Activated CD4-positive, alpha-beta T cell treated with anti-CD3 and anti-CD28 coated beads, Interleukin-2, amount 10 ng/mL, durations not matched to agents 24 days and 14 days (primary cell): Measurements from ENCODE around the gene NCSTN. TPM values are rescaled to one million over a fixed set of nuclear protein-coding genes. Genes with fewer than 3 reads are reported as not detected.

Experiments used
- DNase-seq: peaks from one replicate; pipeline ENCODE4 v3.0.0; 2022
- H3K27ac Mint-ChIP-seq: one replicate; pipeline ENCODE4 v1.8.0; 2022; ENCODE audit warnings: mild to moderate bottlenecking, mixed read lengths
- H3K27me3 Mint-ChIP-seq: one replicate; pipeline ENCODE4 v1.8.0; 2022; ENCODE audit warnings: mixed read lengths
- H3K36me3 Mint-ChIP-seq: one replicate; pipeline ENCODE4 v1.8.0; 2022; ENCODE audit warnings: low read depth, mild to moderate bottlenecking, mixed read lengths
- H3K4me1 Mint-ChIP-seq: one replicate; pipeline ENCODE4 v1.8.0; 2021; ENCODE audit warnings: mixed read lengths
- H3K4me3 Mint-ChIP-seq: one replicate; pipeline ENCODE4 v1.8.0; 2022; ENCODE audit warnings: mild to moderate bottlenecking, moderate library complexity, mixed read lengths
- H3K9me3 Mint-ChIP-seq: one replicate; pipeline ENCODE4 v1.8.0; 2021; ENCODE audit warnings: mixed read lengths
- intact Hi-C: fragments of 100-400 bp; cut with micrococcal nuclease; formaldehyde crosslinking; loops from one replicate; pipeline ENCODE4 v1.15.1; 2023
- total RNA-seq: library from RNA; stranded (reverse); gene quantifications from 2 replicates; pipeline ENCODE4 v1.2.3, GENCODE V29; 2022

The NCSTN gene
- total RNA-seq, 1 donor from 2014 or later = 73.6 TPM

GRCh38 chr1:160359559-160360226, 16.5 kb downstream of the NCSTN start:
- no peaks in the 10 kb centered on the region for H3K9me3 Mint-ChIP-seq

GRCh38 chr1:160360227-160360695, 17.1 kb downstream of the NCSTN start:
- no peaks in the 10 kb centered on the region for H3K4me1 Mint-ChIP-seq
- no peaks in the 10 kb centered on the region for H3K9me3 Mint-ChIP-seq
- no peak overlapping the region for H3K27ac Mint-ChIP-seq
- H3K27me3 Mint-ChIP-seq = no peaks in the 10 kb centered on the region
- H3K36me3 Mint-ChIP-seq = peaks cover 43% of the 10 kb centered on the region
- H3K4me3 Mint-ChIP-seq = no peak overlapping the region
- no peak for DNase-seq
- intact Hi-C loops = no loop called here

More at GRCh38 chr1:160359559-160360226, 16.5 kb downstream of the NCSTN start:
- intact Hi-C loops = no loop called here
- DNase-seq = no peak
- H3K4me1 Mint-ChIP-seq = no peaks in the 10 kb centered on the region
- H3K4me3 Mint-ChIP-seq = no peak overlapping the region
- no peak overlapping the region for H3K27ac Mint-ChIP-seq
- no peaks in the 10 kb centered on the region for H3K27me3 Mint-ChIP-seq
- H3K36me3 Mint-ChIP-seq = peaks cover 47% of the 10 kb centered on the region

DNA sequence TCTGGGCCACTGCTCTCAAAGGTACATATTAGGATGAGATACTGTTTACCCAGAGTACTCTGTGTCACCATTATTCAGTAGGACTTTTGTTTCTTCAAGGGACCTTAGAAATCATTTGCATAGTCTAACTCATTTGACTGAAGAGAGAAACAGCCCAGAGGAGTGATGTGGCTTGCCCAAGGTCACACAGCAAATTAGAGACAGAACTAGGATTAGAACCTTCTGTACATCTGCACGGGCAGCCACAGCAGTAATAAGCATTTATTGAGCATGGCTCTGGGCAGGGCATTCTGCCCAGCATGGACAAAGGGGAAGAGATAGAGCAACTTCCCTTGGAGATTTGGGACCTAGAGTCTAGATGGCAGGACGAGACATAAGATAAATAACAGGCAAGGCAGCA, 18.0 kb downstream of the NCSTN start:
- no peak overlapping the region for H3K27ac Mint-ChIP-seq
- no peaks in the 10 kb centered on the region for H3K27me3 Mint-ChIP-seq
- no peaks in the 10 kb centered on the region for H3K4me1 Mint-ChIP-seq
- intact Hi-C loops = no loop called here
- peaks cover 34% of the 10 kb centered on the region for H3K36me3 Mint-ChIP-seq
- H3K9me3 Mint-ChIP-seq = no peaks in the 10 kb centered on the region
- H3K4me3 Mint-ChIP-seq = no peak overlapping the region
- no peak for DNase-seq

- Mint-ChIP-seq H3K4me1 (no peaks in the 10 kb centered on the region), H3K4me3 (no peak overlapping the region), H3K27me3 (no peaks in the 10 kb centered on the region), H3K36me3 (peaks cover 28% of the 10 kb centered on the region), H3K27ac (no peak overlapping the region), H3K9me3 (no peaks in the 10 kb centered on the region)
- DNase-seq = no peak
- intact Hi-C loops = no loop called here
These were observed 18.6 kb downstream of the NCSTN start for GRCh38 chr1:160361814-160362167.

GRCh38 chr1:160362168-160362957, 19.2 kb downstream of the NCSTN start:
- intact Hi-C loops = no loop called here
- Mint-ChIP-seq H3K27ac (no peak overlapping the region), H3K27me3 (no peaks in the 10 kb centered on the region), H3K36me3 (peaks cover 23% of the 10 kb centered on the region), H3K4me3 (no peak overlapping the region), H3K4me1 (no peaks in the 10 kb centered on the region), H3K9me3 (no peaks in the 10 kb centered on the region)
- no peak for DNase-seq

- H3K27me3 Mint-ChIP-seq = no peaks in the 10 kb centered on the region
- H3K36me3 Mint-ChIP-seq = peaks cover 18% of the 10 kb centered on the region
- DNase-seq = no peak
- H3K4me3 Mint-ChIP-seq = no peak overlapping the region
- no peak overlapping the region for H3K27ac Mint-ChIP-seq
- intact Hi-C loops = no loop called here
- H3K9me3 Mint-ChIP-seq = no peaks in the 10 kb centered on the region
- no peaks in the 10 kb centered on the region for H3K4me1 Mint-ChIP-seq
These were observed 19.8 kb downstream of the NCSTN start for GRCh38 chr1:160363010-160363409.

GRCh38 chr1:160363951-160364735, 21.0 kb downstream of the NCSTN start:
- no peaks in the 10 kb centered on the region for H3K4me1 Mint-ChIP-seq
- H3K27ac Mint-ChIP-seq = no peak overlapping the region
- intact Hi-C loops = no loop called here
- no peak overlapping the region for H3K4me3 Mint-ChIP-seq
- no peak for DNase-seq
- no peaks in the 10 kb centered on the region for H3K9me3 Mint-ChIP-seq
- H3K36me3 Mint-ChIP-seq = peaks cover 9% of the 10 kb centered on the region
- no peaks in the 10 kb centered on the region for H3K27me3 Mint-ChIP-seq

- H3K27ac Mint-ChIP-seq = no peak overlapping the region
- H3K27me3 Mint-ChIP-seq = no peaks in the 10 kb centered on the region
- no peaks in the 10 kb centered on the region for H3K4me1 Mint-ChIP-seq
- intact Hi-C loops = no loop called here
- no peak for DNase-seq
- H3K9me3 Mint-ChIP-seq = no peaks in the 10 kb centered on the region
- peaks cover 5% of the 10 kb centered on the region for H3K36me3 Mint-ChIP-seq
- no peak overlapping the region for H3K4me3 Mint-ChIP-seq
These were observed 22.1 kb downstream of the NCSTN start for GRCh38 chr1:160365325-160365724.

DNA sequence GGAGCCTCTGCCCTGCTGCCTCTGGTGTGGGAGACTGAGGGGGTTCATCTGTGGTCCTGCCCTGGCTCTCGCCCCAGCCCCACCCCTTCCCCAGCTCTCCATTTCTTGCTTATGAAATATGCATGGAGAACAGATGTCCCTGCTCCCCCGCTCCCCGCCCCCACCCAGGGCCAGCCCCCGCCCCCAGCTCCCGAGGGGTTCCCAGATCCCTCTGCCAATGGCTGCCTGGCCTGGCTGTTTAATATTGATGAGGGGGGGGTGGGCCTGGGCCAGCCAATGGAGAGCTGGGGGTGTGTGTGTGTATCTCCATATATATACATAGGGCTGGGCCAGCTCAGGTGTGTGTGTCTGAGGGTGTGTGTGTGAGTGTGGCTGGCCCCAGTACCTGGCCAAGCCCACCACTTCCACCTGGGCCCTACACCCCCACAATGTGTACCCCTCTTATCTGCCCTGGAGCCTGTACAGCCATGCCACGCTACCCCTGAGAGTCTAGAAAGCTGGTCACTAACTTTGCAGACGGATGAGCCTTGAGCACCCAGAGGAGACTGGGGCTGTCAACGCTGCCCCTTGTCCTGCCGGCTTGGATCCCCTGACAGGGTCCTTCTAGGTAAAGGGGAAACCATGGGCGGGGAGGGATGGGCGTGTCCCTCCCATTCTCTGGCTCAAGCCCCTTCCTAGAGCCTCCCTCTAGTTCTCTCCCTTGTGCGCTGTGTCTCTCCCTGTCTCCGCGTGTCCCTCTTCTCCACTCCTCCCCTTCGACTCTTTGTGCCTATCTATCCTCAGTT, 23.7 kb downstream of the NCSTN start, which contains the start of gene NHLH1:
Gene NHLH1, plus strand, starts transcription at position 341 of the 785 bp plus-strand sequence. CDS start 3,661 bp downstream, outside the sequence.
- no peaks in the 10 kb centered on the region for H3K36me3 Mint-ChIP-seq
- DNase-seq = no peak
- no peaks in the 10 kb centered on the region for H3K4me1 Mint-ChIP-seq
- no peak within 1 kb of the TSS for H3K4me3 Mint-ChIP-seq
- intact Hi-C loops = no loop called here
- H3K9me3 Mint-ChIP-seq = no peaks in the 10 kb centered on the region
- no peaks in the 10 kb centered on the region for H3K27me3 Mint-ChIP-seq
- H3K27ac Mint-ChIP-seq = no peak within 1 kb of the TSS

- no peaks in the 10 kb centered on the region for H3K9me3 Mint-ChIP-seq
These were observed 24.3 kb downstream of the NCSTN start for GRCh38 chr1:160367516-160367900.

GRCh38 chr1:160367934-160368923, 25.0 kb downstream of the NCSTN start:
- H3K9me3 Mint-ChIP-seq = no peaks in the 10 kb centered on the region
- H3K4me1 Mint-ChIP-seq = no peaks in the 10 kb centered on the region
- H3K27ac Mint-ChIP-seq = no peak overlapping the region
- H3K36me3 Mint-ChIP-seq = no peaks in the 10 kb centered on the region
- intact Hi-C loops = no loop called here
- no peak overlapping the region for H3K4me3 Mint-ChIP-seq
- no peak for DNase-seq
- no peaks in the 10 kb centered on the region for H3K27me3 Mint-ChIP-seq

More at GRCh38 chr1:160367516-160367900, 24.3 kb downstream of the NCSTN start:
- no peaks in the 10 kb centered on the region for H3K36me3 Mint-ChIP-seq
- H3K27me3 Mint-ChIP-seq = no peaks in the 10 kb centered on the region
- no peak overlapping the region for H3K27ac Mint-ChIP-seq
- H3K4me3 Mint-ChIP-seq = no peak overlapping the region
- no peaks in the 10 kb centered on the region for H3K4me1 Mint-ChIP-seq
- intact Hi-C loops = no loop called here
- DNase-seq = no peak

DNA sequence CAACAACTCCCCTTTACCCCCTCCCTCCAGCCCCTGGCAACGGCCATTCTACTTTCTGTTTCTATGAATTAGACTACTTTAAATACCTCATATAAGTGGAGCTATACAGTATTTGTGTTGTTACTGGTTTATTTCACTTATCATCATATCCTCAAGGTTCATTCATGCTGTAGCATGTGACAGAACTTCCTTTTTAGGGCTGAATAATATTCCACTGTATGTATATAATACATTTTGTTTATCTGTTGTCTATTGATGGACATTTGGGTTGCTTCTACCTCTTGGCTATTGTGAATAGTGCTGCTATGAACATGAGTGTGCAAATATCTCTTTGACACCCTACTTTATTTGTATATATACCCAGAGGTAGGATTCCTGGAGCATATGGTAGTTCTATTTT, 25.9 kb downstream of the NCSTN start:
- H3K36me3 Mint-ChIP-seq = no peaks in the 10 kb centered on the region
- no peak overlapping the region for H3K27ac Mint-ChIP-seq
- intact Hi-C loops = no loop called here
- DNase-seq = no peak
- no peak overlapping the region for H3K4me3 Mint-ChIP-seq
- no peaks in the 10 kb centered on the region for H3K4me1 Mint-ChIP-seq
- no peaks in the 10 kb centered on the region for H3K9me3 Mint-ChIP-seq
- no peaks in the 10 kb centered on the region for H3K27me3 Mint-ChIP-seq
